ENCODE results near the gene MSI2.

MSI2 gene

DNA sequence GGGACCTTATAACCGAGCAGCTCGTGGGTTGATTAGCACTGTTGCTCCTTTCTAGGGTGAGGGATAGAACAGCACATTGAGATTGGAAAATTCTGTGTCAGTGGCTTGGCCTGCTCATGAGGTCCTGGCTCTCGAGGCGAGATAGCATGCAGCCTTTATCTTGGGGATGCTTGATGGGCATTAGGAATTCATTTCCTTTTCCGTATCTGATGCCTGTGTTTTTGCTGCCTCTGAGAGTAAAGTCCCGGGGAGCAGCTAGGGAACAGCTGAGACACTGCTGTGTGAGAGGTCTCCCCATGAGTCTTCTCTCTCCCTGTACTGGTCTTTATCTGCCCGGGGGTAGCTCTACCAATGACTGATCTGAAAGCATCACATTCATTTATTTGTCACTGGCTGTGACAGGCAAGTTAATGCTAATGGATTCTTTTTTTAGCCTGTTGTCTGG is 14.5 kb downstream of the MSI2 start:
- no peak for DNase-seq (ENCODE audit: low read depth)

- DNase-seq (ENCODE audit: low read depth) = no peak
Observed at GRCh38 chr17:57271821-57272220, 15.5 kb downstream of the MSI2 start.

DNA sequence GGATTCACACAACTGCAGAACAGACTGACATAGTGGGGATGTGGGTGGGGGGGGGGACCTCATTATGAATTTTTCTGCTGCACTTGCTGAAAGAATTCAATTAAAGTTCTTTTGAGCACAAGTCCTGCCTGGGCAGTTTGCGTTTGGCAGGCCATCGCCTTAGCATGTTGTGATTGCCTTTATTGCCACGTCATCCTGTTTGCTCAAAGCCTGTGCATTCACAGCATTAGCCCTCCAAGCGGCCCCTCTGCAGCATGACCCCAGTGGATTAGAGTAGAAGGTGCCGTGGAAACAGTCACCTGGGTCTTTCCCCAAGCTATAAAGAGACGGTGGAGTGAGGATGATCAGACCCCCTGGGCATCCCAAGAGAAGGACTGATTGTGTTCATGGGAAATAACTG is 17.2 kb downstream of the MSI2 start:
- no peak for DNase-seq (ENCODE audit: low read depth)

DNA sequence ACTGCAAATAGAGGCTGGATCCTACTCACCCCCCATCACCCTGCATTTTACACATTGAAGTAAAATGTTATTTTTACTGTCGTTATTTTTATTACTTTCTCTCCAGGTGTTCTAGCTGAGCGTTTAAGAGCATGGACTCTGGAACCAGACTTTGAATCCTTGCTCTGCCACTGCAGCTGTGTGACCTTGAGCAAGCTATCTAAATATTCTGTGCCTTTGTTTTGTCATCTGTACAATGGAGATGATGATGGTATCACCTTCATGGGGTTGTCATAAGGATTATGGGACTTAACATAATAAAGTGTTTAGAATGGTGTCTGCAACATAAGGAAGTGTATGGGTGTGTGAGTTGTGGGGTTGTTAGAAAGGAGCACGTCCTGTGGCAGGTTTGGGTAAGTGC is 17.8 kb downstream of the MSI2 start:
- DNase-seq (ENCODE audit: low read depth) = no peak

DNA sequence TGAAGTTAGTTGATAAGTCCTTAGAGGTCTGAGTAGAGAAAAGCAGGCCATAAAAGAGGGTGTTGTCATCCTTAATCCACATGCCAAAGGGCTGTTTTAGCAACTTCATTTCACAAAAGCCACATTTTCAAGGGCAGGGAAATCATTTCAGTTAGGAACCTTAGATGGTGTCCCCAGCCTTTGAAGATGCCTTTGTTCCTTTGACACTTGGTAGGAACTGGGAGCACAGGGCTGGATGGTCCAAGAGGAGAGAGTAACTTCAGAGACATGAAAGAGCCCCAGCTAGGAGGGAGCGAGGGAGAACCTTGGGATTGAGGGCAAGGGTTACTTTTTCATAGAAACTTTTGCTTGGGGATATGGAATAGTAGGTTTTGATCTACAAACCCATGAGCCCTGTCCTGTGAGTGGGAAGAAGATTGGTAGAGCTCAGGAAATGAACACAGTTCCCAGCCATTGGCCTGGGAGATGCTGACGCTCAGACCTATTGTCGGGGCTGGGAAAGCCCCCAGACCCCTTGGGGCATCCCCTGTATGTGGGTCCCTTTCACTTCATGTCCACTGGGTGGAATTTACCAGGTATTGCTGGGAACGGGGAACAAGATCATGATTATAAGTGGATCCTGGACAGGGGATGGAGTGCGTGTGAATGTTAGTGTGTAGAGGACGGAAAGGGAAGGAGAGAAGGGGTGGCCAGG is 18.9 kb downstream of the MSI2 start:
- no peak for DNase-seq (ENCODE audit: low read depth)

DNA sequence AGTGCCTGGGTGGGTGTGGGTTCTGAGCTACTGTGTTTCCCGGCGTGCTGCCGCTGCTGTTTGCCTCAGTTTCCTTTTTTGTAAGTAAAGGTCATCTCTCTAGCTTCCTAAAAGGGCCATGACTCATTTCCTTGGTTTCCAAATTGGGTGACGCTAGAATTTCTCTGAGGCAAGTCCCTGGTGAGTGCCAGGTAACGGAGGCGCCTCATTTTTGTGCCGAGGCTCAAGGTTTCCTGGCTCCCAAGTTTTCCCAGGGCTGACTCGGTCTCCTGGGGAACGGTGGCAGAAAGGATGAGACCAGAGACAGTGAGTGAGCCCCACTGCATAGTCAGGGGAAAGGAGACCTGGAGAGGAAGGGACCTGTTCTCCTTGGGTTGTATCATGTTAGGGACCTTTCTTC is 20.3 kb downstream of the MSI2 start:
- DNase-seq (ENCODE audit: low read depth) = no peak

DNA sequence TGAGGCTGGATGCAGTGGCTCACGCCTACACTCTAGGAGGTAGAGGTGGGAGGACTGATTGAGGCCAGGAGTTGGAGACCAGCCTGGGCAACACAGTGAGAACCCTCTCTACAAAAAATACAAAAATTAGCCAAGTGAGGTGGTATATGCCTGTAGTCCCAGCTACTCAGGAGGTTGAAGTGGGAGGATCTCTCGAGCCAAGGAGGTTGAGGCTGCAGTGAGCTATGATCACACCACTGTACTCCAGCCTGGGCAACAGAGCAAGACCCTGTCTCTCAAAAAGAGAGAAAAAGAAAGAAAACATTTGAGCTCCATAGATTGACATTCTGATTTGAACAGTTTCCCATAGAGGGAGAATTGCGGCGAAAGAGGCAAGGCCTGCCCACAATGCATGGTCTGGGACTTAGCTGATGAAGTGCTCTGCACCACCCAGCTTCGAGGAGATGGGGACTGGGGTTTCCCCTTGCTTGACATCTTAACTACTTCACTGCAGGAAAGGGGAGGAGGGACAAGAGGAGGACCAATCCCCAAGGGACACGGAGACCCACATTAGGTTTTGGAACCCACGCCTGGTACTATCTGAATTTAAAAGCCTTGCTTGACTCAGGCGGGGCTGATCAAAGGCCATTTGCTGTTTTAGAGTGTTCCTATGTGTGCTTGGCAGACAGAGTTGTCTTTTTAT is 21.7 kb downstream of the MSI2 start:
- no peak for DNase-seq (ENCODE audit: low read depth)

DNA sequence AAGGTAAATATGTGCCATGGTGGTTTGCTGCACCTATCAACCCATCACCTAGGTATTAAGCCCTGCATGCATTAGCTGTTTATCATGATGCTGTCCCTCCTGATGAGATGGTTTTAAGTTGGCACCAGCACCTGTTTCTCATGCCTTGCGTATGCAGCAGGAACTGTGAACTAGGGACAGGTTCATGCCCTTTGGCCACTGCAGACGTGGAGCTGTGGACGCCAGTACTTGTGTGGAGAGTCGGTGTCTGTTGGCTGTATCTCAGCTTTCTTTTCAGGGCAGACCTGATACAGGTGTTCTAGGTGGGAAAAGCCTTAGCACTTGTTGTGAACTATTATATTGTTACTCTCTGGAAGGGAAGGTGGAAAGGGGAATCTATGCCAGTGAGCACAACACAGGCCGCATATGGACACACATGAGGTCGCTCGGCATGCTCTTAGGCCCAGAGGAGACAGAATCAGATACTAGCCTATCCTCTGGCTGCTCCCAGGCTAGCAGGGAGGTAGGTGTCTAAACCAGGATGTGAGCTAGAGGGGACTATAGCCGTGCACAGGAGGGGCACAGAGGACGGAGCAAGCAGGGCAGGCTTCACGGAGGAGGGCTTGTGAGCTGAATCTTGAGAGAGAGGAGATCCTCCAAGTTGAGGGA is 22.5 kb downstream of the MSI2 start:
- DNase-seq (ENCODE audit: low read depth) = no peak

- DNase-seq (ENCODE audit: low read depth) = no peak
Observed at GRCh38 chr17:57279432-57279831, 23.1 kb downstream of the MSI2 start.

GRCh38 chr17:57281887-57282286 is 25.6 kb downstream of the MSI2 start:
- no peak for DNase-seq (ENCODE audit: low read depth)

- DNase-seq (ENCODE audit: low read depth) = no peak
Observed at GRCh38 chr17:57282296-57282695, 26.0 kb downstream of the MSI2 start.

DNA sequence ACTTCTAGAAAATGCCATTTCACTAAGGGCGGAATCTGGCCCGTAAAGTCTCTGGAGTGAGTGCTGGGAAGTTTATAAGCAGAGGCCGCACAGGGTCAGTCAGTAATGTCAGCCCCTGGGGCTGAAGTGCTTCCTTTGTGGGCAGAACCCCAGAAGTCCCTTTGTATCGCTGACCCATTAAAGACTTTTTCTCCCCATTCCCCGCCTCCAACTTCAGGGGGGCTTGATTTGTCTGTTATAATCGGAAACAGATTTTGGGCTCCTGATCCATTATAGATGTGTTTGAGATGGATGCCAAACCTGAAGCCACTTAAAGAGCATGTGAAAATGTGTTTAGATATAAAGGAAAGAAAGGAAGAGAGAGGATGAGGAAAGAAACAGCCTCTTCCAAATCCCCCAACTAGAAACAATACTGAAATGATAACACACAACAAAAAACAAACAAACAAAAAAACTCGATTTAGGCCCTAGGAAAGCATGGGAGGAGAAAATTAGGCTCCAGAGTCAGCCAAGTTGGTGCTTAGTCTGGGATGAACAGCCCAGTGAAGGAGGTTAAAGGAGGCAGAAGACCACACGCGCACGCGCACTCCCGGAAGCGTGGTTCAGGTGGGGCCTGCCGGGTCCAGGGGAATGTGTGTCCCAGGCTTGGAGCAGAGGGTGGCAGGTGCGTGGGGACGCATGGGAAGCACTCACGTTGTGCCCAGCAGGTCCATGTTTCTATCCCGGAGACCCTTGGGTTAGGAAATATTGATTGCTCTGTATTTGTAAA is 27.1 kb downstream of the MSI2 start:
- no peak for DNase-seq (ENCODE audit: low read depth)

DNA sequence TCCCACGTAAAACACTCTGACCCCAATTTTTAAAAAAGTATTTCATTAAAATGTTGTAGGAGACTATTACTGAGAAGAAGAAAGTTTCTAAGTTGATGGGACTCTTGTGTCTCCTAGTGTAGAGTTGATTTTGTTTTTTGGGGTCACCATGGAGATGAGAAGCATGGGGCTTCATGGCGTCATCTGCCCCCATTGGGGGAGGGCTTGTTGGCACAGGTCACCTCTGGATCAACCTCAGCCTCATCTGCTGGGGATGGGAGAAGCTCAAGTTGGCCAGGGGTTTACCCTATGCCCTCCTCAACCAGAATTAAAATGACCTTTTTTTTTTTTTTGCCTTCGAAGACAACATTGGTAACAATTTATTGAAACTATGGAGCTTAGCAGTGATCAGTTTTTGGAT is 28.3 kb downstream of the MSI2 start:
- no peak for DNase-seq (ENCODE audit: low read depth)

- DNase-seq (ENCODE audit: low read depth) = no peak
Observed at GRCh38 chr17:57284984-57285646, 28.8 kb downstream of the MSI2 start.

DNA sequence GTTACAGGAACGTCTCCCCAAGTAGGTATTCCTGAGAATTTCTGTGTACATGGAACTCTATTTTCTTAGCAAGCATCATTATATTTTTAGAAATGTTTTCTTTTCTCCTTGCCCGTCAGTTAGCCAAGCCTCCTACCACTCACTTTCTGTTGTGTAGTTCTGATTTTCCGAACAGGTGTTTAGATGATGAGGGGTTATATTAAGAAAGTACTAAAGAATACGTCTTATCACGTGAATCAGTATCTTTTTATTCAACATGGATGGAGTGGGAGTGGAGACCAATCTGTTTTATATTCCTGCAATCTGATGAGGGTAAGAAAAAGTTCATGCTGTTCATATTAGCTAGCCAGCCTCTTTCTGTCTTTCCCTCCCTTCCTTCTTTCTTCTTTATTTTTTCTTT is 29.4 kb downstream of the MSI2 start:
- no peak for DNase-seq (ENCODE audit: low read depth)

DNA sequence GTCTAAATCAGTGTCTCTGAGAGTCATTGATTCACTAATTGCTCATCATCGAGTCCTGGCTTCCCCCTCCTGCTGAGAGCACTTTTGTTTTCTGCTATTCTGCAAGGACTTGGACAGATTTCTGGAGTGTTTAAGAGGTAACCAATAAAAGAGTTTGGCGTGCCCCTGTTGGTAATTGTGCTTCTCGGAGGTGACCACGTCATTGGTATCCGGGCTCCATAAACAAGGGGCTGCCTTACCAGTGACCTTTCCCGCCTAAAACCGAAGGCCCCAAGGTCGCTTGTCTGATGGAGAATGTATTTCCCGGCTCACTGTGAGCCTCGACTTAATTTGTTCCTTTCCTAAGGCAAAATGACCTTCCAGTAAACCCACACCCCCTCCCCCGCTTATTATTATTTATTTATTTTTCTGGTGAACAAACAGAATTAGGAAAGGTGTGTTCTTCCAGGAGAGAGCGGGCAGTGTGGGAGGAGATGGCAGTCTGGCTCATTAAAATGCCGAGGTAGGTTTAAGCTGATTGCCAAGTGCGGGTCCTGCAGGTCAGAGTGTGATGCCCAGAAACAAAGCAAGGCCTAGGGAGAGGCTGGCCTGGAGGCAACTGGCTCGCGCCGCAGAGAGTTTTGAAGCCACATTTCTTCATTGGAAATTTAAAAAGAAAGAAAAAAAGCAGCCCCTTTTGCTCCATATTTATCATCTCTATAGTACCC is 30.2 kb downstream of the MSI2 start:
- DNase-seq (ENCODE audit: low read depth) = no peak

GRCh38 chr17:57288040-57288772 is 31.9 kb downstream of the MSI2 start:
- no peak for DNase-seq (ENCODE audit: low read depth)

- no peak for DNase-seq (ENCODE audit: low read depth)
Observed at GRCh38 chr17:57288773-57289121, 32.4 kb downstream of the MSI2 start.

DNA sequence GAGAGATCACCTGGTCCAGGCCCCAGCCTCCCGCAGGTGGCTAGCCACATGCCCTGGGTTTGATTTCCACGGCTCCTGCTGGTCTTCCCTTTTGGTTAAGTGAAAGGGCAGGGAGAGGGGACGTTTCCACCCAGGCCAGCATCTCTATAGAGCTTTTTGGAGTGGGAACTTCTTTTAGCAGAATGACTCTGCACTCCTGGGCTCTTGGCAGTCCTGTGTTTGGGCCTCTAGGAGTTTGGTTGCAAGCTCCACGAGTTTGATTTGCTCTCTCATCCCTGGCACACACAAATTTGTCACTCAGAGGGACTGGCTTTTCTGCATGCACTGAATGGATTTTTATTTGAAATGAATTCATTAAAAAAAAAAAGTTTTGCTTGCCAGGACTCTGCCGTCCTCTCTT is 32.8 kb downstream of the MSI2 start:
- DNase-seq (ENCODE audit: low read depth) = no peak

DNA sequence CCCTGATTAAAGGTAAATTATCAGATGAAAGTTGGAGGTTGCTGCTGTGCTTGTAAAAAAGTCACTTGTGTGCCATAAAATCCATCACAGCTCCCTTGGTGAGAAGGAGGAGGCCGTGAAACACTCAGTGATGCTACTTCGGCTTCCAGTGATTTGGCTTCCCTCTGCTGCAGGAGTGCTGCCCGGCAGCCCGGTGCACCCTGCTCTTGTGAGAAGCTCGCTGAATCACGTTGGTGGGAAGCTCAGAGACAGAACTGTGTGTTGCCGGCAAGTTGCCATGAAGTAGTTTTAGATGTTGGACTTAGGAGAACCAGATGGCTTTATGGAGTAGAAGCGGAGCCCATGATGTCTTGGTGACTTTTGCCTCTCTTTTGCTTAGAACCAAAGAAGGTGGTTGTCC is 33.3 kb downstream of the MSI2 start:
- no peak for DNase-seq (ENCODE audit: low read depth)

GRCh38 chr17:57290981-57291380 is 34.7 kb downstream of the MSI2 start:
- DNase-seq (ENCODE audit: low read depth) = no peak
